ENCODE measurements around the gene OSBPL8. TPM values are rescaled to one million over a fixed set of nuclear protein-coding genes. Genes with fewer than 3 reads are reported as not detected.
A peak's percentile ranks its signal among the peaks of the same experiment; 100 is the strongest.

Gene OSBPL8
- total RNA-seq, 2 experiments from 2014 or later = 104 to 112 TPM

GRCh38 chr12:76551482-76551888 is 8.1 kb downstream of the OSBPL8 start:
- DNase-seq (no peak), ATAC-seq (no peak)
- H3K9me3 Mint-ChIP-seq (ENCODE audit: low read depth) = no peaks in the 10 kb centered on the region
- H3K4me1 Mint-ChIP-seq = peaks cover 57% of the 10 kb centered on the region
- no peaks in the 10 kb centered on the region for H3K27me3 Mint-ChIP-seq
- CTCF ChIA-PET = no interaction called here
- no peak overlapping the region for H3K27ac Mint-ChIP-seq
- no peak overlapping the region for H3K4me3 Mint-ChIP-seq
- H3K36me3 Mint-ChIP-seq = peaks cover 36% of the 10 kb centered on the region

GRCh38 chr12:76549131-76549530 is 10.4 kb downstream of the OSBPL8 start:
- H3K36me3 Mint-ChIP-seq = peaks cover 26% of the 10 kb centered on the region
- DNase-seq (no peak), ATAC-seq (no peak)
- no peaks in the 10 kb centered on the region for H3K27me3 Mint-ChIP-seq
- no peaks in the 10 kb centered on the region for H3K9me3 Mint-ChIP-seq (ENCODE audit: low read depth)
- CTCF ChIA-PET = no interaction called here
- H3K27ac Mint-ChIP-seq = no peak overlapping the region
- peaks cover 54% of the 10 kb centered on the region for H3K4me1 Mint-ChIP-seq
- no peak overlapping the region for H3K4me3 Mint-ChIP-seq

DNA sequence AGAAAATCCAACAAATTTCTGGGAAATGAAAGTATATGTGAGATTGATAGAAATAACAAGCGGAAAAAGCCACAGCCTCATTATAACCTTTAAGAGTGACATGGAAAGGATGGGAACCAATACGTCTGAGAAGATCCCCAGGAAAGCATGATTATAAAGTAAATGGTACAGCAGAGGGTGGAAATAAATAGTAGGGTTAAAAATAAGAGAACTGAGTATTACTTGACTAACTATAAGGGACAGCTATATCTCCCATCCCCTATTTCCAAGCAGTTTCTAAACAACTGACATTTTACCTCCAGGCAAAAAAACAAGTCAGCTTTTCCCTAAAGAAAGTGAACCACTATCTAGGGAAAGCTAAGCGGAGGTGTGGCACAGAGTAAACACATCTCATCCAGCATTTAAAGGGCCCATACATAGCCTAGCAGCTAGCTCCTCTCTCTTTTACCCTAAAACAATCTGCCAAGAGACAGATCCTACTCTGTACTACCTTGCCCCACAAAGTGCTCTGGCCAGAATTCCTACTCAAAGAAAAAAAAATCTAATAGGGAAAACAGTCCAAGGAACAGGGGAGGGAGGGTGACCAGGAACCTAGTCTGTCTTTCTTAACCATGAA is 11.2 kb downstream of the OSBPL8 start:
- H3K4me3 Mint-ChIP-seq = no peak overlapping the region
- H3K27ac Mint-ChIP-seq = no peak overlapping the region
- CTCF ChIA-PET = interaction anchor here (1.1 kb wide), 1 partner anchor 9 kb away, joined by 3 read pairs; no protein-coding TSS in a partner anchor
- peaks cover 27% of the 10 kb centered on the region for H3K36me3 Mint-ChIP-seq
- no peaks in the 10 kb centered on the region for H3K9me3 Mint-ChIP-seq (ENCODE audit: low read depth)
- peaks cover 58% of the 10 kb centered on the region for H3K4me1 Mint-ChIP-seq
- no peak for ATAC-seq
- DNase-seq = no peak
- no peaks in the 10 kb centered on the region for H3K27me3 Mint-ChIP-seq

- CTCF ChIA-PET = no interaction called here
- no peaks in the 10 kb centered on the region for H3K27me3 Mint-ChIP-seq
- DNase-seq (no peak), ATAC-seq (no peak)
- peaks cover 54% of the 10 kb centered on the region for H3K4me1 Mint-ChIP-seq
- H3K4me3 Mint-ChIP-seq = no peak overlapping the region
- peaks cover 26% of the 10 kb centered on the region for H3K36me3 Mint-ChIP-seq
- no peak overlapping the region for H3K27ac Mint-ChIP-seq
- H3K9me3 Mint-ChIP-seq (ENCODE audit: low read depth) = no peaks in the 10 kb centered on the region
Measured at GRCh38 chr12:76547526-76547925, 12.0 kb downstream of the OSBPL8 start.

- no peak for DNase-seq
- H3K4me1 Mint-ChIP-seq = peaks cover 55% of the 10 kb centered on the region
- CTCF ChIA-PET = no interaction called here
- H3K36me3 Mint-ChIP-seq = peaks cover 26% of the 10 kb centered on the region
- no peak overlapping the region for H3K4me3 Mint-ChIP-seq
- H3K9me3 Mint-ChIP-seq (ENCODE audit: low read depth) = no peaks in the 10 kb centered on the region
- ATAC-seq = no peak
- H3K27me3 Mint-ChIP-seq = no peaks in the 10 kb centered on the region
- H3K27ac Mint-ChIP-seq = no peak overlapping the region
Measured at GRCh38 chr12:76546889-76547288, 12.7 kb downstream of the OSBPL8 start.

DNA sequence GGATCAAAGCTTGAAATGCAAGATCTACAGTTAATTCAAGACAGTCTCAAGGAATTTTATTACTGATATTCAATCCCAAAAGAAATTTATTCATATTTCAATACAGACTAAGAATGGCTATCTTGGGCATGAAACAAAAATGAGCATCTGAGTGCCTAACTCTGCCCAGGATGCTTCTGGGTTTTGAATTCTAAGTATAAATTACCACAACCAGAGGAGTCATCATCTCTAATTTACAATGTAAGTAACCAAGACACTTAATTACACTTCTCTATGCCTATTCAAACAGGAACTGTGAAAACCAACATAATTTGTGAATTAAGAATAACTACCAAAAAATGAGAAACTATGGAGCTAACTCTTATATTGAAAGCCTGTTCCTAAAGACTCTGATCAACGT is 14.1 kb downstream of the OSBPL8 start:
- Mint-ChIP-seq H3K36me3 (peaks cover 24% of the 10 kb centered on the region), H3K27ac (peak overlapping the region; percentile 25), H3K9me3 (ENCODE audit: low read depth) (no peaks in the 10 kb centered on the region), H3K27me3 (no peaks in the 10 kb centered on the region), H3K4me3 (no peak overlapping the region), H3K4me1 (peaks cover 48% of the 10 kb centered on the region)
- CTCF ChIA-PET = interaction anchor here (0.7 to 2.6 kb wide), 2 partner anchors 13 to 16 kb away, joined by 3 to 6 read pairs; partner anchors contain the start of gene OSBPL8
- ATAC-seq (peak; percentile 80), DNase-seq (no peak)

GRCh38 chr12:76544601-76545261 is 14.8 kb downstream of the OSBPL8 start:
- CTCF ChIA-PET = interaction anchor here (0.7 to 2.6 kb wide), 4 partner anchors 14 to 265 kb away, joined by 3 to 6 read pairs (median 3); partner anchors contain the start of gene OSBPL8
- no peaks in the 10 kb centered on the region for H3K27me3 Mint-ChIP-seq
- H3K27ac Mint-ChIP-seq = no peak overlapping the region
- peaks cover 20% of the 10 kb centered on the region for H3K36me3 Mint-ChIP-seq
- DNase-seq = no peak
- H3K9me3 Mint-ChIP-seq (ENCODE audit: low read depth) = no peaks in the 10 kb centered on the region
- no peak overlapping the region for H3K4me3 Mint-ChIP-seq
- ATAC-seq = peak; percentile 47
- peaks cover 47% of the 10 kb centered on the region for H3K4me1 Mint-ChIP-seq

DNA sequence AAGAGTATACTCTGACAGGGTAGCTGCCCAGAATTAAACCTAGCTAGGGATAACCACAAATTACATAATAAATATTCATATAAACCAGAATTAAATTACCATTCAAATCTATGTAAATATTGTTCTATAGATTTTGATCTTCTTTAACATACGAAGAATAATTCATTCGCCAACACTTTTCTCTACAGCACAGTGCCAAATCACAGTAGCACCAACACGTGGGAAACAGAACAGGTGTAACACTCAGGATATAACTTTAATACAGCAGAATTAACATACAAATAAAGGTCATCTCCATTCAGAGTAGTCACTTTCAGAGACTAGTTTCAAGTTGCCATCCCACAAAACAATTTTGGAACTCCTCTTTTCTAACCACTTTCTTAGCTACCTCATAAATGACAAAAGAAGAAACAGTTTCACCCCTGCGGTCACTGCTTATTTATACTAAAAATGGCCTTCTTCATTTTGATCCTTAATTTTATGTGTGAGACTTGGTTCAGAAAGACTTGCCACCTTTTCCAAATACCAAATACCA is 15.7 kb downstream of the OSBPL8 start:
- ATAC-seq = no peak
- DNase-seq = no peak
- H3K4me1 Mint-ChIP-seq = peaks cover 39% of the 10 kb centered on the region
- H3K9me3 Mint-ChIP-seq (ENCODE audit: low read depth) = no peaks in the 10 kb centered on the region
- no peak overlapping the region for H3K27ac Mint-ChIP-seq
- CTCF ChIA-PET = interaction anchor here (0.7 to 2.6 kb wide), 3 partner anchors 15 to 264 kb away, joined by 3 to 6 read pairs (median 3); partner anchors contain the start of gene OSBPL8
- peaks cover 15% of the 10 kb centered on the region for H3K36me3 Mint-ChIP-seq
- no peaks in the 10 kb centered on the region for H3K27me3 Mint-ChIP-seq
- H3K4me3 Mint-ChIP-seq = no peak overlapping the region

DNA sequence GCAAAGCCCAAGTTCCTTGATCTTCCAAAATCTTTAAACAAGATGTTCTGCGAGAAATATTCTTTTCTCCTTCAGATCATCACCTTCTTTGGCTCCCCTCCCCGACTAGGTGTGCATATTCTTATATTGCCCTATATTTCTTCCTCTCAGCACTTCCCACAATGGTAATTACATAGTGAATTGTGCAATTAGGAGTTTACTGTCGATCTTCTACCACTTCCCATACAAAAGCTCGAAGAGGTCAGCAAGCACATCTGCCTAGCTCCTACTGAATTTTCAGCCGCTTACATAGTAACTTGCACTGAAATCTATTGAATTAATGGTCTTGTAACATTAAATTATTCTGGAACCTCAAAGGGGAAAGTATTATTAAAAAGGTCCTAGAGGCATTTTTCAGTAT is 16.7 kb downstream of the OSBPL8 start:
- no peaks in the 10 kb centered on the region for H3K27me3 Mint-ChIP-seq
- no peaks in the 10 kb centered on the region for H3K9me3 Mint-ChIP-seq (ENCODE audit: low read depth)
- CTCF ChIA-PET = no interaction called here
- peaks cover 36% of the 10 kb centered on the region for H3K4me1 Mint-ChIP-seq
- H3K36me3 Mint-ChIP-seq = peaks cover 11% of the 10 kb centered on the region
- H3K4me3 Mint-ChIP-seq = no peak overlapping the region
- no peak for DNase-seq
- H3K27ac Mint-ChIP-seq = no peak overlapping the region
- ATAC-seq = no peak

GRCh38 chr12:76539727-76540126 is 19.8 kb downstream of the OSBPL8 start:
- peaks cover 20% of the 10 kb centered on the region for H3K36me3 Mint-ChIP-seq
- H3K27me3 Mint-ChIP-seq = no peaks in the 10 kb centered on the region
- H3K9me3 Mint-ChIP-seq (ENCODE audit: low read depth) = peaks cover 3% of the 10 kb centered on the region
- ATAC-seq (no peak), DNase-seq (no peak)
- H3K4me3 Mint-ChIP-seq = no peak overlapping the region
- H3K4me1 Mint-ChIP-seq = peaks cover 20% of the 10 kb centered on the region
- CTCF ChIA-PET = interaction anchor here (1.5 kb wide), 1 partner anchor 9 kb away, joined by 3 read pairs; no protein-coding TSS in a partner anchor
- H3K27ac Mint-ChIP-seq = no peak overlapping the region

DNA sequence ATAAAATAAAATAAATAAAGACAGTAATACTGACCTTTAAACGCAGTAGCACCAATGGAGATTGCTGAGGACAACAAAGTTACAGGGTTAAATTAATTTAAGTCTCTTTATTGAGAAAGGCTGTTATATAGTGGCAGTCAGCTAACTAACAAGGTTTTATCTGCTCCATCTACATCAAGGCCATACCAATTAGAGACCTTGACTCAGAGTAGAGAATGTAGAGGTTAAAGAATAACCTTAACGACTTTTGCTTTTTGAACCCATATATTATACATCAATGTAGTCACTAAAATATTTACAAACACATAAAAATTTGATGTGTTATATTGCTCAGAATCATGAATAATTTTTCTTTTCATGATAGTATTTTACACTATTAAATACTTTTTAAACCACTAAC is 21.6 kb downstream of the OSBPL8 start:
- DNase-seq (no peak), ATAC-seq (no peak)
- CTCF ChIA-PET = no interaction called here
- no peaks in the 10 kb centered on the region for H3K27me3 Mint-ChIP-seq
- no peak overlapping the region for H3K4me3 Mint-ChIP-seq
- peaks cover 14% of the 10 kb centered on the region for H3K4me1 Mint-ChIP-seq
- peaks cover 32% of the 10 kb centered on the region for H3K36me3 Mint-ChIP-seq
- H3K27ac Mint-ChIP-seq = no peak overlapping the region
- H3K9me3 Mint-ChIP-seq (ENCODE audit: low read depth) = peaks cover 5% of the 10 kb centered on the region

DNA sequence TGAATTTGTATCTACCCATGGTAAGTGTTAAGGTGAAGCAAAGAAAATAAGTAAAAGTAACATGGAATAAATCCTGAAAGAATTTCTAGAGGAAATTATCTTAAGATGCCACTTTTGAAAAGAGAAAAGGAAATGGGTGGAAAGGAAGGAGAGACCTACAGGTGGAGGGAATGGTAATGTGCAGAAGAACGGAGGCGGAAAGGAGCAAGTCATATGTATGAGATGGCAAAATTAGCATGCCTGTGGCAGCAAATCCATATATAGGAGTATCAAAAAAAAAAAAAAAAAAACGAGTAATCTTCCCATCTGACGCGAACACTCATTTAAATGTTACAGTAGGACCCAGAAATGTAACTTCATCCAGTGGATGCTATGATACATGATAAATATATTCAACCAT is 23.0 kb downstream of the OSBPL8 start:
- CTCF ChIA-PET = no interaction called here
- Mint-ChIP-seq H3K36me3 (peaks cover 34% of the 10 kb centered on the region), H3K4me1 (peaks cover 8% of the 10 kb centered on the region), H3K9me3 (ENCODE audit: low read depth) (peaks cover 5% of the 10 kb centered on the region), H3K4me3 (no peak overlapping the region), H3K27me3 (no peaks in the 10 kb centered on the region), H3K27ac (no peak overlapping the region)
- no peak for ATAC-seq
- no peak for DNase-seq

GRCh38 chr12:76535170-76535569 is 24.4 kb downstream of the OSBPL8 start:
- no peak for ATAC-seq
- no peak for DNase-seq
- peaks cover 8% of the 10 kb centered on the region for H3K4me1 Mint-ChIP-seq
- CTCF ChIA-PET = no interaction called here
- H3K4me3 Mint-ChIP-seq = no peak overlapping the region
- H3K27ac Mint-ChIP-seq = no peak overlapping the region
- H3K27me3 Mint-ChIP-seq = no peaks in the 10 kb centered on the region
- peaks cover 5% of the 10 kb centered on the region for H3K9me3 Mint-ChIP-seq (ENCODE audit: low read depth)
- peaks cover 40% of the 10 kb centered on the region for H3K36me3 Mint-ChIP-seq

GRCh38 chr12:76533331-76533730 is 26.2 kb downstream of the OSBPL8 start:
- H3K36me3 Mint-ChIP-seq = peaks cover 45% of the 10 kb centered on the region
- H3K9me3 Mint-ChIP-seq (ENCODE audit: low read depth) = peaks cover 7% of the 10 kb centered on the region
- H3K27ac Mint-ChIP-seq = no peak overlapping the region
- no peaks in the 10 kb centered on the region for H3K27me3 Mint-ChIP-seq
- no peak overlapping the region for H3K4me3 Mint-ChIP-seq
- peaks cover 6% of the 10 kb centered on the region for H3K4me1 Mint-ChIP-seq
- CTCF ChIA-PET = interaction anchor here (0.6 kb wide), 1 partner anchor 485 kb away, joined by 3 read pairs; no protein-coding TSS in a partner anchor
- ATAC-seq (no peak), DNase-seq (no peak)
